Heart left ventricle (tissue), 16 donors: ENCODE results near the gene NR5A2. TPM values are rescaled to one million over a fixed set of nuclear protein-coding genes. Genes with fewer than 3 reads are reported as not detected.
A peak's percentile ranks its signal among the peaks of the same experiment; 100 is the strongest.

ENCODE experiments used
- ATAC-seq, 4 donors: fragments of 200-7000 bp; cut with Tn5 transposase; one replicate each; pipeline ENCODE4 v1.9.1; 2020 to 2022; ENCODE audit warnings: moderate library complexity in 4 of 4, mild to moderate bottlenecking in 3 of 4, moderate number of reproducible peaks in 1 of 4
- DNase-seq, 5 donors: peaks; one replicate each; pipeline ENCODE4 v3.0.0-alpha.2; 2020
- H3K27ac ChIP-seq, 12 donors: fragments of 200-600 bp; sonication (generic) in 4 of 12; one replicate each; pipeline versions ENCODE4 v1.5.0 to v1.8.0; 2016 to 2022; ENCODE audit warnings: mild to moderate bottlenecking in 2 of 12
- H3K27me3 ChIP-seq, 9 donors: fragments of 200-600 bp; sonication (generic) in 2 of 9; one replicate each; pipeline versions ENCODE4 v1.5.1 to v1.8.0; 2016 to 2022; ENCODE audit warnings: mild to moderate bottlenecking in 3 of 9
- H3K36me3 ChIP-seq, 9 donors: fragments of 200-600 bp; sonication (generic) in 2 of 9; one replicate each; pipeline versions ENCODE4 v1.5.0 to v1.8.0; 2018 to 2022; ENCODE audit warnings: mild to moderate bottlenecking in 2 of 9
- H3K4me1 ChIP-seq, 12 donors: fragments of 200-600 bp; sonication (generic) in 4 of 12; one replicate each; pipeline versions ENCODE4 v1.5.0 to v1.8.0; 2016 to 2022; ENCODE audit warnings: mild to moderate bottlenecking in 3 of 12
- H3K4me3 ChIP-seq, 12 donors: fragments of 200-600 bp; sonication (generic) in 4 of 12; one replicate each; pipeline versions ENCODE4 v1.5.0 to v1.8.0; 2017 to 2022; ENCODE audit warnings: mild to moderate bottlenecking in 9 of 12, moderate library complexity in 4 of 12
- H3K9me3 ChIP-seq, 12 donors: fragments of 200-600 bp; sonication (generic) in 4 of 12; one replicate each; pipeline versions ENCODE4 v1.5.0 to v1.8.0; 2016 to 2022; ENCODE audit warnings: mild to moderate bottlenecking in 1 of 12
- CTCF ChIP-seq, 12 donors: fragments of 200-600 bp; sonication (generic) in 4 of 12; IDR thresholded peaks; one replicate each; pipeline versions ENCODE4 v1.5.0 to v1.8.0; 2018 to 2022; ENCODE audit warnings: antibody characterized with exemption in 12 of 12, mild to moderate bottlenecking in 5 of 12
- POLR2A ChIP-seq, 2 donors: fragments of 450-650 bp; IDR thresholded peaks; one replicate each; pipeline ENCODE4 v1.6.1; 2017; ENCODE audit warnings: antibody characterized with exemption in 2 of 2, mild to moderate bottlenecking in 2 of 2, moderate library complexity in 2 of 2
- WGBS, 4 donors: extraction: QIAGEN DNeasy Blood & Tissue Kit in 2 of 4; methylation state at CpG; one replicate each; pipeline versions ENCODE4 v1.1.5 to v1.1.7; 2013 to 2018; 5-methylcytosine and 5-hydroxymethylcytosine counted together
- intact Hi-C, 10 donors: fragments of 100-400 bp; cut with DNase I; formaldehyde crosslinking; loops; one replicate each; pipeline versions ENCODE4 v1.11.1 to v1.14.2; 2022
- polyA plus RNA-seq, 2 donors: library from polyadenylated mRNA; stranded (reverse); fragments of 200-250 nt; gene quantifications; one replicate each; pipeline ENCODE4 v1.2.3, GENCODE V29; 2013
- total RNA-seq, 9 donors: library from RNA; depleted of rRNA in 2 of 9; stranded (reverse); fragments of >200 nt in 2 of 9; fragmentation: NEBNext Ultra II Directional in 3 of 9; extraction: Animal tissue kit (Norgen Biotek cat#: 25700) in 3 of 9; gene quantifications; one replicate each; pipeline versions ENCODE4 v1.1.0 to v1.2.4, GENCODE V29; 2016 to 2023
- donor health status: ischemic (EF 13 %, LVEDD 7.1; RV severe dilation, severe dysfunction).
- donor health status: healthy with polysubstance abuse.
- donor health status: DM: no; HTN: yes; CAD: no.
- donor health status: DM: no; HTN: no; CAD: no.
- donor health status: ischemic (EF 25% LVEDD 6.9; RV normal size, moderate dysfunction).
- donor health status: ischemic (EF 25% LVEDD 5.7; RV mildly dilated, moderate dysfunction).
- donor health status: healthy.
- donor health status: DM: yes; HTN: yes; CAD: no.
- donor health status: ischemic (EF 35%, LVEDD 5.7; RV mildly dilated, moderate dysfunction).
- donor health status: nonischemic (EF 11% LVEDD 7.7; RV severe dilation, severe dysfunction).
- donor health status: DM: yes; HTN: yes; CAD: no.
- donor health status: PGD.
- donor health status: ischemic (EF 29% LVEDD 5.4; RV normal size, mild dysfunction).
- donor health status: nonischemic (EF 23%, LVEDD 6.1; RV moderate dilation, normal function).

NR5A2 gene
- total and polyA plus RNA-seq, 11 donors, result 0.30 to 2.7 (median 1.0) TPM

- intact Hi-C loops, result no loop called here
- H3K36me3 ChIP-seq, result no peaks in the 10 kb centered on the region
- no peak for TF ChIP-seq CTCF (IDR thresholded peaks at IDR 0.05)
- TF ChIP-seq POLR2A (IDR thresholded peaks at IDR 0.05), result no peak
- DNase-seq (no peak), ATAC-seq (peak in 1 of 4 donors; percentile 27)
- peak overlapping the region; percentile 18 to 65 (median 55) for H3K4me3 ChIP-seq
- peaks cover 55 to 100% (median 94%) of the 10 kb centered on the region in 9 donors for H3K27me3 ChIP-seq
- H3K4me1 ChIP-seq, result peaks cover 0 to 44% (median 26%) of the 10 kb centered on the region in 12 donors
- H3K9me3 ChIP-seq, result no peaks in the 10 kb centered on the region
- WGBS, 4 donors, result 8 to 32% (median 18%) methylated on average over 33 to 35 of the region's 35 CpGs
- H3K27ac ChIP-seq, result peak overlapping the region in 7 of 12 donors; percentile 21 to 60 (median 45)
Observed at GRCh38 chr1:200041337-200042118, 14.0 kb downstream of the NR5A2 start.

GRCh38 chr1:200042119-200042551, 14.6 kb downstream of the NR5A2 start:
- H3K4me3 ChIP-seq, result peak overlapping the region; percentile 18 to 65 (median 55)
- DNase-seq, result no peak
- peaks cover 50 to 100% (median 92%) of the 10 kb centered on the region in 9 donors for H3K27me3 ChIP-seq
- peak overlapping the region in 9 of 12 donors; percentile 3 to 60 (median 27) for H3K27ac ChIP-seq
- H3K36me3 ChIP-seq, result no peaks in the 10 kb centered on the region
- peaks cover 0 to 44% (median 26%) of the 10 kb centered on the region in 12 donors for H3K4me1 ChIP-seq
- 4 to 11% (median 5%) methylated on average over 22 of the region's 22 CpGs for WGBS, 4 donors
- no peak for TF ChIP-seq POLR2A (IDR thresholded peaks at IDR 0.05)
- TF ChIP-seq CTCF (IDR thresholded peaks at IDR 0.05), result no peak
- no peak for ATAC-seq
- no peaks in the 10 kb centered on the region for H3K9me3 ChIP-seq
- intact Hi-C loops, result no loop called here

- ATAC-seq, result no peak
- 2 to 4% (median 3%) methylated on average over 32 to 48 of the region's 48 CpGs for WGBS, 4 donors
- intact Hi-C loops, result no loop called here
- peak overlapping the region; percentile 18 to 65 (median 55) for H3K4me3 ChIP-seq
- H3K36me3 ChIP-seq, result no peaks in the 10 kb centered on the region
- H3K4me1 ChIP-seq, result peaks cover 0 to 44% (median 26%) of the 10 kb centered on the region in 12 donors
- peak overlapping the region in 8 of 12 donors; percentile 3 to 60 (median 26) for H3K27ac ChIP-seq
- H3K9me3 ChIP-seq, result no peaks in the 10 kb centered on the region
- peaks cover 47 to 100% (median 87%) of the 10 kb centered on the region in 9 donors for H3K27me3 ChIP-seq
- TF ChIP-seq POLR2A (IDR thresholded peaks at IDR 0.05) (no peak), CTCF (IDR thresholded peaks at IDR 0.05) (no peak)
- no peak for DNase-seq
Observed at GRCh38 chr1:200042552-200043335, 15.2 kb downstream of the NR5A2 start.

GRCh38 chr1:200043336-200043668, 15.8 kb downstream of the NR5A2 start:
- Histone ChIP-seq H3K4me3 (peak overlapping the region in 10 of 12 donors; percentile 38 to 65 (median 55)), H3K4me1 (peaks cover 0 to 44% (median 26%) of the 10 kb centered on the region in 12 donors), H3K27ac (peak overlapping the region in 1 of 12 donors; percentile 60), H3K9me3 (no peaks in the 10 kb centered on the region), H3K36me3 (no peaks in the 10 kb centered on the region), H3K27me3 (peaks cover 44 to 95% (median 82%) of the 10 kb centered on the region in 9 donors)
- 16 to 25% (median 19%) methylated on average over 3 of the region's 3 CpGs for WGBS, 4 donors
- TF ChIP-seq POLR2A (IDR thresholded peaks at IDR 0.05) (no peak), CTCF (IDR thresholded peaks at IDR 0.05) (no peak)
- intact Hi-C loops, result no loop called here
- DNase-seq (no peak), ATAC-seq (no peak)
